Measurements from ENCODE around the gene PCDHGA11. TPM values are rescaled to one million over a fixed set of nuclear protein-coding genes. Genes with fewer than 3 reads are reported as not detected.
A peak's percentile ranks its signal among the peaks of the same experiment; 100 is the strongest.

Gene PCDHGA11
- total and polyA plus RNA-seq, 10 of the 15 experiments (the other 5 are each of a cell fraction or from before 2014, with no cell fraction given), result 0.21 to 3.4 (median 2.2) TPM

DNA sequence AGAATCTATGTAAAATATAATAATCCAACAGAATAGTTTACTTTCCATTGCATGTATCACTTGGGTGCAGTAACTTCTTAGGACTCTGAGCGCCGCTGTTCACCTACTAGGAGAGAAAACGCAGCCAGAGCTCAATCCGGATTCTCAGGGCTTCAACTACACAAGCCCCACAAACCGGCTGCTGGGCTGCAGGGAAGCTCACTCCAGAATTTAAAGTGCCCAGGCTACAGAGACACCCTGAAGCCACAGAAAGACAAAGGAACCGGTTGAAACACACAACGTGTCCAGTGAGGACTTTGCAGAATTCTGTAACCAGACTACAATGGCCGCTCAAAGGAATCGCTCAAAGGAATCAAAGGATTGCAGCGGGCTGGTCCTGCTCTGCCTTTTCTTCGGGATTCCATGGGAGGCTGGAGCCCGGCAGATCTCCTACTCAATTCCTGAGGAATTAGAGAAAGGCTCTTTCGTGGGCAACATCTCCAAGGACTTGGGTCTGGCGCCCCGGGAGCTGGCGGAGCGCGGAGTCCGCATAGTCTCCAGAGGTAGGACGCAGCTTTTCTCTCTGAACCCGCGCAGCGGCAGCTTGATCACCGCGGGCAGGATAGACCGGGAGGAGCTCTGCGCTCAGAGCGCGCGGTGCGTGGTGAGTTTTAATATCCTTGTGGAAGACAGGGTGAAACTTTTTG, 7.9 kb upstream of the PCDHGA11 start, which contains the start of gene PCDHGA10 (continued):
- TF ChIP-seq EED (IDR thresholded peaks at IDR 0.05; ENCODE audit: low read depth), result peak; percentile 17; the same call in 1 of the 2 replicates
- TF ChIP-seq, protein P1, sequence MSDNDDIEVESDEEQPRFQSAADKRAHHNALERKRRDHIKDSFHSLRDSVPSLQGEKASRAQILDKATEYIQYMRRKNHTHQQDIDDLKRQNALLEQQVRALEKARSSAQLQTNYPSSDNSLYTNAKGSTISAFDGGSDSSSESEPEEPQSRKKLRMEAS (IDR thresholded peaks at IDR 0.05; ENCODE audit: low read depth, low read length), result no peak

DNA sequence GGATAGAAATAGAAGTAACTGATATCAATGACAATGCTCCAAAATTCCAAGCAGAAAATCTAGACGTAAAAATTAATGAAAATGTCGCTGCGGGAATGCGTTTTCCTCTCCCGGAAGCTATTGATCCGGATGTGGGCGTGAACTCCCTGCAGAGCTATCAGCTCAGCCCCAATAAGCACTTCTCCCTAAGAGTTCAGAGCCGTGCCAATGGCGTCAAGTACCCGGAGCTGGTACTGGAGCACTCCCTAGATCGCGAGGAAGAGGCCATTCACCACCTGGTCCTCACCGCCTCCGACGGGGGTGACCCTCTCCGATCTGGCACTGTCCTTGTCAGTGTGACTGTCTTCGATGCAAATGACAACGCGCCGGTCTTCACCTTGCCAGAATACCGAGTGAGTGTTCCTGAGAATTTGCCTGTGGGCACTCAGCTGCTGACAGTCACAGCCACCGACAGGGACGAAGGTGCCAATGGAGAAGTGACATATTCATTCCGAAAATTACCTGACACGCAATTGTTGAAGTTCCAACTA, 7.2 kb upstream of the PCDHGA11 start:
- ATAC-seq (no peak), FAIRE-seq (no peak), DNase-seq (ENCODE audit: low read depth, low spot score) (no peak)
- Histone ChIP-seq H3K4me2 (ENCODE audit: control insufficient read depth, insufficient read depth) (peak overlapping the region; percentile 93), H3K79me2 (ENCODE audit: control insufficient read depth, insufficient read depth, low read length) (no peaks in the 10 kb centered on the region), H2AFZ (ENCODE audit: control insufficient read depth, low read depth, low read length) (peak overlapping the region; percentile 93), H3K9me3 (replicated peaks; ENCODE audit: control insufficient read depth, insufficient read depth, low read length) (peaks cover 10% of the 10 kb centered on the region; the same call in 2 of the 3 replicates), H3K4me1 (ENCODE audit: control insufficient read depth, insufficient read depth, low read length) (no peaks in the 10 kb centered on the region; the same call in 1 of the 2 replicates), H3K27me3 (replicated peaks in 1 of 2; ENCODE audit: control insufficient read depth in 2 of 2, insufficient read depth in 2 of 2, low read length in 1 of 2) (peaks cover 0 to 1% of the 10 kb centered on the region in 2 experiments; a peak in 1 of 4 replicates), H3K4me3 (peak overlapping the region; percentile 76), H3K27ac (ENCODE audit: control insufficient read depth, insufficient read depth) (no peak overlapping the region), H3K9ac (ENCODE audit: control insufficient read depth, insufficient read depth, low read length) (peak overlapping the region; percentile 67), H3K36me3 (ENCODE audit: control insufficient read depth in 2 of 2, insufficient read depth in 2 of 2, low read length in 1 of 2) (no peaks in the 10 kb centered on the region), H4K20me1 (ENCODE audit: control insufficient read depth, insufficient read depth) (no peaks in the 10 kb centered on the region)
- in situ Hi-C loops (cut with MboI), result no loop called here
- BruUV-seq (replicated peaks), result no TSS peak
- intact Hi-C loops (cut with micrococcal nuclease; ENCODE audit: unreplicated experiment), result loop anchor here (2.0 kb wide), 1 partner anchor 93 kb away; the partner anchor contains the start of gene TAF7
- POLR2A ChIA-PET, result interaction anchor here (1.0 kb wide), 1 partner anchor 142 kb away, joined by 3 read pairs; no protein-coding TSS in a partner anchor
- no peak for TF ChIP-seq EZH2 (IDR thresholded peaks at IDR 0.05; ENCODE audit: borderline replicate concordance, control insufficient read depth, low read depth, low read length)
- TF ChIP-seq GABPA (IDR thresholded peaks at IDR 0.05; ENCODE audit: low read depth), result peak; percentile 51; the same call in 1 of the 2 replicates
- TF ChIP-seq IKZF2 (IDR thresholded peaks at IDR 0.05), result 0 out of 4 replicates have a peak, but pooled peaks of 1 of the 2 experiments have one; percentile 6
- WGBS (ENCODE audit: insufficient coverage, insufficient replicate concordance, low lambda C conversion rate, missing lambda C conversion rate), result 32% methylated on average over 25 of the region's 25 CpGs
- CTCF ChIA-PET, result interaction anchor here (0.5 to 10.9 kb wide), 46 partner anchors 8 to 209 kb away, joined by 3 to 245 read pairs (median 5); partner anchors contain the start of genes DIAPH1, PCDHB14, PCDHGA11 and PCDHGA12
- SMC1A ChIA-PET (ENCODE audit: uncharacterized antibody, unreplicated experiment), result interaction anchor here (0.7 to 7.4 kb wide), 20 partner anchors 8 to 206 kb away, joined by 3 to 67 read pairs (median 4); partner anchors contain the start of genes DIAPH1, PCDHGA11, PCDHGA12 and PCDHGB3
- RAD21 ChIA-PET (ENCODE audit: unreplicated experiment), result interaction anchor here (0.8 to 3.3 kb wide), 21 partner anchors 8 to 203 kb away, joined by 3 to 42 read pairs (median 5); partner anchors contain the start of genes PCDHGA1, PCDHGA11, PCDHGA12 and PCDHGA4
